HepG2 (cell line): ENCODE data around the gene BRCA2. TPM values are rescaled to one million over a fixed set of nuclear protein-coding genes. Genes with fewer than 3 reads are reported as not detected.

ENCODE experiments used
- ATAC-seq: fragments of 200-7000 bp; cut with Tn5 transposase; 3 replicates; pipeline ENCODE4 v1.9.1; 2020; ENCODE audit warnings: mild to moderate bottlenecking, moderate library complexity
- BruUV-seq: library from RNA; stranded (reverse); fragments of 400-500 nt; replicated peaks from 2 replicates; lab custom pipeline; 2021; lab: Mats Ljungman, UMichigan
- CTCF ChIA-PET: fragments of 300-600 bp; formaldehyde crosslinking; extraction: SDS; loops from one replicate; lab custom pipeline; 2021; ENCODE audit warnings: low total read pairs, inconsistent platforms, low intra/inter-chr PET ratio; lab: Yijun Ruan, JAX
- POLR2A ChIA-PET: fragments of 350-600 bp; sonication (Branson Sonifier 250); formaldehyde crosslinking; loops from one replicate; lab custom pipeline; 2020; ENCODE audit warnings: antibody characterized with exemption, inconsistent platforms; lab: Yijun Ruan, JAX
- DNase-seq: peaks from one replicate; pipeline ENCODE4 v3.0.0-alpha.2; 2015; ENCODE audit warnings: low spot score
- FAIRE-seq: peaks from 3 replicates; lab custom pipeline; 2011; peaks lifted over from hg19 to GRCh38; lab: Jason Lieb, UNC
- H2AFZ ChIP-seq: one replicate; pipeline ENCODE4 v1.6.1; 2011; ENCODE audit warnings: low read length, inconsistent platforms
- H3K27ac ChIP-seq: fragments of 300-600 bp; 3 replicates; pipeline ENCODE4 v1.8.0; 2011; ENCODE audit warnings: mixed run types, mild to moderate bottlenecking, mixed read lengths, low read length, inconsistent platforms; ENCODE audit not compliant: insufficient read depth; ENCODE audit errors: extremely low read length
- H3K27me3 ChIP-seq, 2 experiments: fragments of 200-600 bp in 1 of 2; 2 replicates in 1 of 2; 3 replicates in 1 of 2; pipeline versions ENCODE4 v1.6.0 to v1.8.0; 2011; ENCODE audit warnings: low read length in 2 of 2, mild to moderate bottlenecking in 2 of 2, moderate library complexity in 2 of 2, inconsistent platforms in 1 of 2; ENCODE audit not compliant: insufficient read depth in 2 of 2, control insufficient read depth in 1 of 2
- H3K36me3 ChIP-seq, 2 experiments: fragments of 200-600 bp in 1 of 2; replicated peaks in 1 of 2; 2 replicates in 1 of 2; 3 replicates in 1 of 2; pipeline versions ENCODE4 v1.5.1 to v1.8.0; 2011; ENCODE audit warnings: low read length in 2 of 2, inconsistent platforms in 1 of 2; ENCODE audit not compliant: insufficient read depth in 2 of 2, control insufficient read depth in 1 of 2
- H3K4me1 ChIP-seq: 2 replicates; pipeline ENCODE4 v1.5.1; 2012; ENCODE audit warnings: low read length, inconsistent platforms; ENCODE audit not compliant: insufficient read depth
- H3K4me2 ChIP-seq: 2 replicates; pipeline ENCODE4 v1.6.0; 2011; ENCODE audit warnings: low read depth, low read length, inconsistent platforms
- H3K4me3 ChIP-seq, 3 experiments: fragments of 200-600 bp in 1 of 3; sonication (generic), shearing (Covaris generic) in 1 of 3; replicated peaks in 1 of 3; 2 replicates each; pipeline ENCODE4 v1.5.1; 2011 to 2016; ENCODE audit warnings: low read length in 3 of 3, inconsistent platforms in 2 of 3, low read depth in 2 of 3, mild to moderate bottlenecking in 2 of 3, control low read depth in 1 of 3, mixed read lengths in 1 of 3; ENCODE audit not compliant: insufficient read depth in 1 of 3
- H3K79me2 ChIP-seq: one replicate; pipeline ENCODE4 v1.6.1; 2011; ENCODE audit warnings: low read length, inconsistent platforms; ENCODE audit not compliant: insufficient read depth
- H3K9ac ChIP-seq: 2 replicates; pipeline ENCODE4 v1.6.0; 2011; ENCODE audit warnings: mild to moderate bottlenecking, low read depth, low read length, inconsistent platforms; ENCODE audit not compliant: insufficient read depth
- H3K9me3 ChIP-seq: 2 replicates; pipeline ENCODE4 v1.5.1; 2012; ENCODE audit warnings: mild to moderate bottlenecking, low read length
- H4K20me1 ChIP-seq: 2 replicates; pipeline ENCODE4 v1.6.0; 2011; ENCODE audit warnings: inconsistent platforms, mild to moderate bottlenecking, low read length, moderate library complexity; ENCODE audit not compliant: insufficient read depth
- CBX5 ChIP-seq: sonication (generic); formaldehyde crosslinking; IDR thresholded peaks from 2 replicates; pipeline ENCODE4 v1.4.0; 2020; ENCODE audit warnings: missing genetic modification reagents, borderline replicate concordance
- CHD4 ChIP-seq: fragments of 200-600 bp; sonication (generic); IDR thresholded peaks from 2 replicates; pipeline ENCODE4 v1.7.0; 2017; ENCODE audit warnings: mild to moderate bottlenecking, low read length, borderline replicate concordance
- DDIT3 ChIP-seq: sonication (generic); formaldehyde crosslinking; IDR thresholded peaks from 2 replicates; pipeline ENCODE4 v1.4.0; 2020; ENCODE audit warnings: mild to moderate bottlenecking, missing genetic modification reagents
- FOSL1 ChIP-seq: sonication (generic); formaldehyde crosslinking; IDR thresholded peaks from 2 replicates; pipeline ENCODE4 v1.9.0; 2021; ENCODE audit warnings: missing genetic modification reagents, borderline replicate concordance
- GTF2F1 ChIP-seq: fragments of 150-350 bp; IDR thresholded peaks from 2 replicates; pipeline ENCODE4 v1.6.1; 2014; ENCODE audit warnings: low read length
- MBNL3 ChIP-seq: fragments of 250-450 bp; sonication (Bioruptor Pico); conservative IDR thresholded peaks from 2 replicates; pipeline ENCODE4 v1.8.0; 2022; ENCODE audit warnings: mild to moderate bottlenecking, inconsistent platforms
- MIER3 ChIP-seq: IDR thresholded peaks from 2 replicates; pipeline ENCODE4 v1.6.1; 2016; ENCODE audit warnings: missing compliant biosample characterization, borderline replicate concordance
- NR2F2 ChIP-seq: IDR thresholded peaks from 2 replicates; pipeline ENCODE4 v1.6.1; 2012; ENCODE audit warnings: low read depth, inconsistent platforms, borderline replicate concordance
- POLR2A ChIP-seq, 2 experiments: IDR thresholded peaks; 2 replicates each; pipeline ENCODE4 v1.6.1; 2011; ENCODE audit warnings: low read depth in 2 of 2, low read length in 2 of 2, mild to moderate bottlenecking in 1 of 2, moderate library complexity in 1 of 2; ENCODE audit not compliant: insufficient read depth in 1 of 2
- REL ChIP-seq: sonication (generic); formaldehyde crosslinking; conservative IDR thresholded peaks from 2 replicates; pipeline ENCODE4 v1.8.0; 2022; ENCODE audit warnings: mild to moderate bottlenecking, missing genetic modification reagents, moderate library complexity
- SATB2 ChIP-seq: sonication (generic); formaldehyde crosslinking; IDR thresholded peaks from 2 replicates; pipeline ENCODE4 v1.5.0; 2020; ENCODE audit warnings: missing genetic modification reagents
- SSRP1 ChIP-seq: IDR thresholded peaks from 2 replicates; pipeline ENCODE4 v1.6.1; 2016; ENCODE audit warnings: control low read depth
- TCF12 ChIP-seq, 2 experiments: fragments of 450-650 bp in 1 of 2; sonication (generic) in 1 of 2; formaldehyde crosslinking in 1 of 2; IDR thresholded peaks; 2 replicates each; pipeline versions ENCODE4 v1.6.1 to v1.8.0; 2017 to 2022; ENCODE audit warnings: antibody characterized with exemption in 1 of 2, mild to moderate bottlenecking in 1 of 2, missing genetic modification reagents in 1 of 2, moderate library complexity in 1 of 2
- ZNF136 ChIP-seq: sonication (generic); formaldehyde crosslinking; IDR thresholded peaks from 2 replicates; pipeline ENCODE4 v1.8.1; 2022; ENCODE audit warnings: low read depth, mild to moderate bottlenecking, moderate library complexity, missing genetic modification reagents
- ZNF256 ChIP-seq: sonication (generic); formaldehyde crosslinking; conservative IDR thresholded peaks from 2 replicates; pipeline ENCODE4 v1.4.0; 2020; ENCODE audit warnings: missing genetic modification reagents
- ZNF737 ChIP-seq: sonication (generic); formaldehyde crosslinking; IDR thresholded peaks from 2 replicates; pipeline ENCODE4 v1.5.0; 2020; ENCODE audit warnings: missing genetic modification reagents, mild to moderate bottlenecking, borderline replicate concordance
- WGBS: methylation state at CpG from one replicate; pipeline ENCODE4 v1.1.6; 2017; ENCODE audit warnings: low lambda C conversion rate; 5-methylcytosine and 5-hydroxymethylcytosine counted together
- in situ Hi-C: cut with HindIII; loops from 2 replicates; pipeline ENCODE4 v1.10.0; 2017; ENCODE audit warnings: low pct_unique_long_range_greater_than_20kb; ENCODE audit not compliant: extremely low pct_ligation_motif_present
- intact Hi-C: fragments of 100-400 bp; cut with micrococcal nuclease; formaldehyde crosslinking; loops from one replicate; pipeline ENCODE4 v1.10.0; 2022; ENCODE audit not compliant: unreplicated experiment
- polyA plus RNA-seq, 8 experiments: library from polyadenylated mRNA; depleted of rRNA in 3 of 8; stranded (reverse) in 7 of 8; unstranded in 1 of 8; fragments of >200 nt; fragmentation: Illumina TruSeq in 4 of 8; extraction: Trizol in 4 of 8; gene quantifications; 2 replicates each; pipeline versions ENCODE4 v1.2.1 to v1.2.3, GENCODE V29; 2011 to 2016; ENCODE audit warnings: low read depth in 4 of 8, missing spikeins in 1 of 8, mixed read lengths in 1 of 8; ENCODE audit not compliant: insufficient read depth in 1 of 8
- total RNA-seq, 5 experiments: library from RNA; depleted of rRNA; stranded (reverse); fragments of >200 nt; fragmentation: Illumina TruSeq; extraction: Trizol; gene quantifications; 2 replicates each; pipeline ENCODE4 v1.2.3, GENCODE V29; 2016; ENCODE audit warnings: low read depth in 1 of 5
- TF ChIP-seq, protein P1 (sequence below): sonication (generic); formaldehyde crosslinking; IDR thresholded peaks from 2 replicates; pipeline ENCODE4 v1.5.0; 2020; ENCODE audit warnings: missing genetic modification reagents
- TF ChIP-seq, protein P2 (sequence below): sonication (generic); formaldehyde crosslinking; IDR thresholded peaks from 2 replicates; pipeline ENCODE4 v1.5.1; 2020; ENCODE audit warnings: missing genetic modification reagents, mild to moderate bottlenecking, borderline replicate concordance
- TF ChIP-seq, protein P3 (sequence below), 2 experiments: IDR thresholded peaks; 2 replicates each; pipeline ENCODE4 v1.6.1; 2011 to 2012; ENCODE audit warnings: low read length in 2 of 2, borderline replicate concordance in 1 of 2, low read depth in 1 of 2, mild to moderate bottlenecking in 1 of 2, moderate library complexity in 1 of 2

Gene BRCA2
- total and polyA plus RNA-seq, 2 of the 13 experiments (the other 11 are each of a cell fraction or from before 2014, with no cell fraction given), result 3.1 to 24.6 TPM

- intact Hi-C loops, result loop anchor here (10.0 kb wide), 1 partner anchor 115 kb away; the partner anchor contains the start of gene N4BP2L2
- ATAC-seq, result no peak
- TF ChIP-seq CHD4 (no peak), DDIT3 (no peak), REL (CRISPR knock-in tag) (no peak), POLR2A (IDR thresholded peaks at IDR 0.05; ENCODE audit: insufficient read depth in 1 of 2, low read depth in 2 of 2, low read length in 2 of 2) (no peak), CBX5 (CRISPR knock-in tag) (no peak), MIER3 (CRISPR knock-in tag) (no peak), TCF12 (IDR thresholded peaks at IDR 0.05) (no peak), TCF12 (CRISPR knock-in tag; IDR thresholded peaks at IDR 0.05) (no peak), SSRP1 (CRISPR knock-in tag) (no peak), FOSL1 (CRISPR knock-in tag) (no peak), ZNF136 (CRISPR knock-in tag) (no peak), ZNF256 (CRISPR knock-in tag) (no peak), GTF2F1 (no peak), ZNF737 (no peak), MBNL3 (no peak), SATB2 (CRISPR knock-in tag) (no peak), NR2F2 (no peak)
- TF ChIP-seq, protein P1, sequence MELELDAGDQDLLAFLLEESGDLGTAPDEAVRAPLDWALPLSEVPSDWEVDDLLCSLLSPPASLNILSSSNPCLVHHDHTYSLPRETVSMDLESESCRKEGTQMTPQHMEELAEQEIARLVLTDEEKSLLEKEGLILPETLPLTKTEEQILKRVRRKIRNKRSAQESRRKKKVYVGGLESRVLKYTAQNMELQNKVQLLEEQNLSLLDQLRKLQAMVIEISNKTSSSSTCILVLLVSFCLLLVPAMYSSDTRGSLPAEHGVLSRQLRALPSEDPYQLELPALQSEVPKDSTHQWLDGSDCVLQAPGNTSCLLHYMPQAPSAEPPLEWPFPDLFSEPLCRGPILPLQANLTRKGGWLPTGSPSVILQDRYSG (CRISPR knock-in tag), result no peak
- TF ChIP-seq, protein P2, sequence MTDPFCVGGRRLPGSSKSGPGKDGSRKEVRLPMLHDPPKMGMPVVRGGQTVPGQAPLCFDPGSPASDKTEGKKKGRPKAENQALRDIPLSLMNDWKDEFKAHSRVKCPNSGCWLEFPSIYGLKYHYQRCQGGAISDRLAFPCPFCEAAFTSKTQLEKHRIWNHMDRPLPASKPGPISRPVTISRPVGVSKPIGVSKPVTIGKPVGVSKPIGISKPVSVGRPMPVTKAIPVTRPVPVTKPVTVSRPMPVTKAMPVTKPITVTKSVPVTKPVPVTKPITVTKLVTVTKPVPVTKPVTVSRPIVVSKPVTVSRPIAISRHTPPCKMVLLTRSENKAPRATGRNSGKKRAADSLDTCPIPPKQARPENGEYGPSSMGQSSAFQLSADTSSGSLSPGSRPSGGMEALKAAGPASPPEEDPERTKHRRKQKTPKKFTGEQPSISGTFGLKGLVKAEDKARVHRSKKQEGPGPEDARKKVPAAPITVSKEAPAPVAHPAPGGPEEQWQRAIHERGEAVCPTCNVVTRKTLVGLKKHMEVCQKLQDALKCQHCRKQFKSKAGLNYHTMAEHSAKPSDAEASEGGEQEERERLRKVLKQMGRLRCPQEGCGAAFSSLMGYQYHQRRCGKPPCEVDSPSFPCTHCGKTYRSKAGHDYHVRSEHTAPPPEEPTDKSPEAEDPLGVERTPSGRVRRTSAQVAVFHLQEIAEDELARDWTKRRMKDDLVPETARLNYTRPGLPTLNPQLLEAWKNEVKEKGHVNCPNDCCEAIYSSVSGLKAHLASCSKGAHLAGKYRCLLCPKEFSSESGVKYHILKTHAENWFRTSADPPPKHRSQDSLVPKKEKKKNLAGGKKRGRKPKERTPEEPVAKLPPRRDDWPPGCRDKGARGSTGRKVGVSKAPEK (CRISPR knock-in tag), result no peak
- TF ChIP-seq, protein P3, sequence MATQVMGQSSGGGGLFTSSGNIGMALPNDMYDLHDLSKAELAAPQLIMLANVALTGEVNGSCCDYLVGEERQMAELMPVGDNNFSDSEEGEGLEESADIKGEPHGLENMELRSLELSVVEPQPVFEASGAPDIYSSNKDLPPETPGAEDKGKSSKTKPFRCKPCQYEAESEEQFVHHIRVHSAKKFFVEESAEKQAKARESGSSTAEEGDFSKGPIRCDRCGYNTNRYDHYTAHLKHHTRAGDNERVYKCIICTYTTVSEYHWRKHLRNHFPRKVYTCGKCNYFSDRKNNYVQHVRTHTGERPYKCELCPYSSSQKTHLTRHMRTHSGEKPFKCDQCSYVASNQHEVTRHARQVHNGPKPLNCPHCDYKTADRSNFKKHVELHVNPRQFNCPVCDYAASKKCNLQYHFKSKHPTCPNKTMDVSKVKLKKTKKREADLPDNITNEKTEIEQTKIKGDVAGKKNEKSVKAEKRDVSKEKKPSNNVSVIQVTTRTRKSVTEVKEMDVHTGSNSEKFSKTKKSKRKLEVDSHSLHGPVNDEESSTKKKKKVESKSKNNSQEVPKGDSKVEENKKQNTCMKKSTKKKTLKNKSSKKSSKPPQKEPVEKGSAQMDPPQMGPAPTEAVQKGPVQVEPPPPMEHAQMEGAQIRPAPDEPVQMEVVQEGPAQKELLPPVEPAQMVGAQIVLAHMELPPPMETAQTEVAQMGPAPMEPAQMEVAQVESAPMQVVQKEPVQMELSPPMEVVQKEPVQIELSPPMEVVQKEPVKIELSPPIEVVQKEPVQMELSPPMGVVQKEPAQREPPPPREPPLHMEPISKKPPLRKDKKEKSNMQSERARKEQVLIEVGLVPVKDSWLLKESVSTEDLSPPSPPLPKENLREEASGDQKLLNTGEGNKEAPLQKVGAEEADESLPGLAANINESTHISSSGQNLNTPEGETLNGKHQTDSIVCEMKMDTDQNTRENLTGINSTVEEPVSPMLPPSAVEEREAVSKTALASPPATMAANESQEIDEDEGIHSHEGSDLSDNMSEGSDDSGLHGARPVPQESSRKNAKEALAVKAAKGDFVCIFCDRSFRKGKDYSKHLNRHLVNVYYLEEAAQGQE (IDR thresholded peaks at IDR 0.05; ENCODE audit: borderline replicate concordance in 1 of 2, low read depth in 1 of 2, low read length in 2 of 2), result no peak
Observed at GRCh38 chr13:32419862-32420261, 104.6 kb downstream of the BRCA2 start.

More at GRCh38 chr13:32419862-32420261, 104.6 kb downstream of the BRCA2 start:
- 91% methylated on average over 1 of the region's 2 CpGs for WGBS
- CTCF ChIA-PET, result no interaction called here
- in situ Hi-C loops, result no loop called here
- Histone ChIP-seq H3K27me3 (no peaks in the 10 kb centered on the region), H2AFZ (no peak overlapping the region), H3K9me3 (peaks cover 8% of the 10 kb centered on the region), H3K4me3 (no peak overlapping the region), H3K79me2 (peaks cover 24% of the 10 kb centered on the region), H3K27ac (no peak overlapping the region), H3K9ac (no peak overlapping the region), H4K20me1 (peaks cover 15% of the 10 kb centered on the region; the same call in 1 of the 2 replicates), H3K36me3 (peaks cover 4 to 11% of the 10 kb centered on the region in 2 experiments), H3K4me1 (peaks cover 43% of the 10 kb centered on the region), H3K4me2 (no peak overlapping the region)
- POLR2A ChIA-PET, result no interaction called here
- no peak for DNase-seq
- FAIRE-seq, result no peak
- BruUV-seq, result no TSS peak
